NCI-H1417 treated with DMSO at 0.1 percent for 48 hours (cell line): ENCODE results near the gene CHST13.

Source experiments
- DNase-seq: peaks from one replicate; lab custom pipeline; 2025; lab: John Stamatoyannopoulos, UW

CHST13 gene

DNA sequence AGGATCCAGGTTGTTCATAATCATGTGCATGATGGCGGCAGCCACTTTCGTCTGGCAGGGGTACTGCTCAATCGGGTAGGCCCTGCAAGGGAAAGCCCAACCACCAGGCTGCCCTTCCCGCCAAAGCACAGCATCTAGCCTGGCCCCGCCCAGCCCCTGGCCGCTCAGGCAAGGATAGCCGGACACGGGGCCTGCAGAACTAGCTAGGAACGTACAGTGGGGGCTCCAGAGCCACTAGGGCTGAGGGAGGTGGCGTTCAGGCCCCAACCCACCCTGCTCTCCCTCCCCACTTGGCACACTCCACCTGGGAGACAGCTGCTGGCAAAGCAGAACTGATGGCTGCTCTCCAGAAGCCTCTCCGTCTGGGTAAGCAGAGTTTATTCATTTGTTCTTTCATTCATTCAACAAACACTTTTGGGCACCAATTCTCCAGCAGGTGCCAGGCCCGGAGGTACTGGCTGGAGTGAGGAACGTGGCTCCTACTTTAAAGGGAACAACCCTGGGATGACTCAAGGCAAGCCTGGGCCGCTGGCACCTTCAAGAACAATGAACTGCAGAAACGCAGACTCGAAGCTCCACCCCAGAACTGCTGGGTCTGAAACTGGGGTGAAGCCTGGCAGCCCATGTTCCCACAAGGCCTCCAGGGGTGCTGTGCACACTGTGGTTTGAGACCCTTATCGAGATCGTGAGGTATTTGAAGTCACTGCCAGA, 14.2 kb upstream of the CHST13 start:
- DNase-seq: no peak

DNA sequence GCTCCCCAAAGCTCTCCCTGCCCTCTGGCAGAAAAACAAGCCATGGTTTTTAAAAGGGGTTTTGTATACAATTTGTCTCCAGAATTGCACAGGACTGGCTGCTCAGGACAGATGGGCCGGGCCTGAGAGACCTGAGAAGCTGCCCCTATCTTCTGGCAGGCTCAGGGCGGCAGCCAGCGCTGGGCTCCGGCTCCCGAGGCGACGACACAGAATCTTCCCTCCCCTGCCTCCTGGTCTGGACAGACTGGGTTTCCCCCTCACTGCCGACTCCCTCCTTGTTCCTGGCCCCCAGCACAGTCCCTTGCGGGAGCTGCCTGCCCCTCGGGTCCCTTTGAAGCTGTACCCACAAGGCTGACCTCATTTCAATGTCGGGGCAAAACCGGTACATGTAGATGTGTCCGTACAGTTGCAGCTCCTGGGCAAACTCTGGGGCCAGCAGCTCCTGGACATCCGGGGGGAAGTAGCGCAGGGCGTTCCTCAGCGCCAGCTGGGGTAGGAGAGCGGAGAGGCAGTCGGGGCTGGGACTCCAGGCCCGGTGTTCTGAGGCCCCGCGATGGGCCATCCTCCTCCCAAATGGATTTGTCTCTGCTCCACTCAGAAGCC, 13.5 kb upstream of the CHST13 start:
- no peak for DNase-seq

DNA sequence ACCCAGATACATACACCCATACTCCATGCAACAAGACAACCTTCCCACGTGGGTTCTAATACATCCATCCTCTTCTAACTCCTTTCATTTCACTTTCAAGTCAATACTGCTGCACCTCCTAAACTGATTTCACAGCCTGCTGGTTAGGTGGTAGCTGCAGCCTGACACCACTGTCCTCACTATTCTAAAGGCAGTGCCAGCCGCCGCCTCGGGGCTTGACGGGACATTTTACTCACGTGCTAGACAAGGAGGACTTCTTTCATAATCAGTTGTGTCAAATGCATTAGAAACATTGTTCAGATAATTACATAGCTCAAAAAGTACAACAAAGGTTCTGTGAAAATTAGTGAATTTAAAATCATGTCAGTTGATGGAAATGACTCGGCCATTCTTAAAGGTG, 12.7 kb upstream of the CHST13 start:
- DNase-seq: no peak

DNA sequence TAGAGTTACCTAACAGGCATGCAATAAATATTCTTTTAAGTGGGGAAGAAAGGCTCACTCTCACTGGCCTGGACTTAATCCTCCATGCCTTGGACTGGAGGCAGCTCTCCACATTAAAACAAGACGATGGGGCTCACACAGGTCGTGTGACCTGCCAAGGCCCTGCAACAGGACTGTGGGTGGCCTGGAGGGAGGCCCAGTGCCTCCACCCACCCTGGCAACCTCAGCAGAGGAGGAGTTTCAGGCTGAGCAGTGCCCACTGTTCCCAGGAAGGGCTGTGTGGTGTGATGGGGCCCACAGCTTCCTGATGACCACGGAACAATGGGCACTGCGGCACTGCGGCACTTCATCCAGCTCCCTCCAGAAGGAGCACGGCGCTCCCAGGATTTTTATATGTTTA, 11.9 kb upstream of the CHST13 start:
- no peak for DNase-seq

DNA sequence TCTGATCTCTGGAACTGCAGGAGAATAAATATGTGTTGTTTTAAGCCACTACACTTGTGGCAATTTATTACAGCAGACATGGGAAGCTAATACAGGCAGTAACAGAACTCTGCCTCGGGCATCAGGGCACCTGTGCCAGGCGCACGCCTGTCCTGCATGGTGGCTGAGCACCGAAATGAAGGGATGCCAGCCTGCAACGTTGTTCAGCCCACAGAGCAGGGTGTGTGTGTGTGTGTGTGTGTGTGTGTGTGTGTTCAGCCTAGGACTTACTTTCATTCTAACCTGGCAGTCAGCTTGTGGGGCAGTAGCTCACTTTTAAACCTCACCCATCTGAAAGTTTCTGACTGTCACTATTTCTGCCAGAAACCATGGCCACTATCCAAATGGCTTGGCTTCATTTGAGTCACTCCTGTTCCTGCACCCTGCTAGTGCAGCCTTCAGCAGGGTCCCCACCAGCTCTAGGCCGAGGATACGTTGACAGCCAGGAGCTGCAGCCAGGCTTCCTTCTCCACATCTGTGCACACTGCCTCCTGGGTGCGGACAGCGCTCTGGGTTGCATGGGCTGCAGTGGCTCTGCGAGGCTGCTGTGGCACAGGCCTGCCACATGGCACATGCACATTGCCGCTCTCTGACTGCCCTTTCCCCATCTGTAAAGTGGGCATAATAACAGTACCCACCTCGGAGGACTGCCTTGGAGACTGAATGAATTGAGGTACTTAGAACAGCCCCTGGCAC, 10.9 kb upstream of the CHST13 start:
- DNase-seq: no peak

DNA sequence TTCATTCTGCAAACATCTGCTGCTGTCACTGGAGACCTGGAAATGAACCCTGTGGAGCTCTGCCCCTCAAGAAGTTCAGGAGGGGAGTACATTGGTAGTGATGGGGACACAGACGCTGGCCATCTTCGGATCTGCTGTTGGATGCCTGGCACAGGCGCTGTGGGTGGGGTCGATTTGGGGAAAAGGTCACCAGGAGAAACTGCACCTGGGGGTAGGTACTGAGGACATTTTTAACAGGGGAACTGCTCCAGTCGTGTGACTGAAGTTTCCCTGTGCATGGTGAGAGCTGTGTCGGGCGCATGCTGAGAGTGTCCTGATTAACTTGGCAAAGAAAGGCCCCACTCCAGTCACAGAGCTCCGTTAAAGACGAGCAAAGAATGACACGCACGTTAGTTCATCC, 9.8 kb upstream of the CHST13 start:
- no peak for DNase-seq

DNA sequence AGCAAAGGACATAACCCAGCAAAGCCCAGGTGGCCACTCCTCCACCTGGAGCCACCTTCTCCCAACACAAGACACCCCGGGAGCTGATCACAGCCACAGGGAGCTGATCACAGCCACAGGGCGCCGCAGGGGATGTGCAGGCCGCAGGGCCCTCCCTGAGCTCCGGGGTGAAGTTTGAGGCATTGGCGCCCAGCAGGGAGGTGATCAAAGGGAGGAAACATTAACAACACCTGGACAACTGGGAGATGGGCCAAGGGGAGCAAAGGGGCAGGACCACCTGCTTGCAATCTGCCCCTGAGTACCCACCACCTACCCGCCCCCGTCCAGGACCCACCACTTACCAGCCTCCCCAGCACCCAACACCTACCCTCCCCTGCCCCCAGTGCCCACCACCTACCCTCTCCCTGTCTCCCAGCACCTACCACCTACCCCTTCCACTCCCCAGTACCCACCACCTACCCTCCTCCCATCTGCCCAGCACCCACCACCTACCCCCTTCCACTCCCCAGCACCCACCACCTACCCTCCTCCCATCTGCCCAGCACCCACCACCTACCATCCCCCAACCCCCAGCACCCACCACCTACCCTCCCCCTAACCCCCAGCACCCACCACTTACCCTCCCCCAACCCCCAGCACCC, 8.8 kb upstream of the CHST13 start:
- no peak for DNase-seq

DNA sequence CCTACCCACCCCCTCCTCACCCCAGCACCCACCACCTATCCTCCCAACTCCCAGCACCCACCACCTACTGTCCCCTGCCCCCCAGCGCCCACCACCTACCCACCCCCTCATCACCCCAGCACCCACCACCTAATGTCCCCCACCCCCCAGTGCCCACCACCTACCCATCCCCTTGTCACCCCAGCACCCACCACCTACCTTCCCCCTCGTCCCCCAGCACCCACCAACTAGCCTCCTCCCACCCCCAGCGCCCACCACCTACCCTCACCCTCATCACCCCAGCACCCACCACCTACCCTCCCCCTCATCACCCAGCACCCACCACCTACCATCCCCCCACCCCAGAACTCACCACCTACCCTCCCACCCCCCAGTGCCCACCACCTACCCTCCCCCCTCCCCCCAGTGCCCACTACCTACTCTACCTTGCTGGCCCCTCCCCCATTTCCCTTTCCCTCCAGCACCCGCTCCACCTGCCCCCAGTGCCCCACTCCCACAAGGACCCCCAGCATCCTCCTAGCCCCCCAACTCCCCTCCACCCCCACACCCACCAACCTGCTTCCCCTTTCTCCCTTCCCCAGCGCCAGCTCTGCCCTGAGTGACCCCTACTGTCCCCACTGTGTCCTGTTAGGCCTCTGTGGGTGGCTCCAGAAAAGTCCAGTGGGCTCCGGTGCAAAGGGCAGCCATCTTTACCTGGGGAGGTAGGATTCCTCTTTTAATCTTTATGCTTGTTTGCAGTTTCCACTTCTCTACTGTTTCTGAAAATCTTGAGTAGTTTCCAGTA, 7.6 kb upstream of the CHST13 start:
- DNase-seq: no peak

DNA sequence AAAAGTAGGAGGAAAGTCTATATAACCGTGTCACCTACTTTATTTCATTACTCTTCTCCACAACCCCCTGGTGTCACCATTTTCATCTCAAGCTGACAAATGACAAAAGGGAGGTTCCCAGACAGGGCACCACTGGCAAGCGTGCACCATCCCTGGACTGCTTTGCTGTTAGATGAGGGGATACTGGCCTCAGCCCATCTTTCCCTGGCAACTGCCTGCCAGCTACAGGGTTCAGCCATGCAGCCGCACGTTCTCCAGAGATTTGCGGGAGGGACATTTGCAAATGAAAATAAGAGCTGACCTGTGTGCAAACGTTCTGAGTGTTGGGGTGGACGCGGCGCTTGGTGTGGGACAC, 7.0 kb upstream of the CHST13 start:
- DNase-seq: no peak

DNA sequence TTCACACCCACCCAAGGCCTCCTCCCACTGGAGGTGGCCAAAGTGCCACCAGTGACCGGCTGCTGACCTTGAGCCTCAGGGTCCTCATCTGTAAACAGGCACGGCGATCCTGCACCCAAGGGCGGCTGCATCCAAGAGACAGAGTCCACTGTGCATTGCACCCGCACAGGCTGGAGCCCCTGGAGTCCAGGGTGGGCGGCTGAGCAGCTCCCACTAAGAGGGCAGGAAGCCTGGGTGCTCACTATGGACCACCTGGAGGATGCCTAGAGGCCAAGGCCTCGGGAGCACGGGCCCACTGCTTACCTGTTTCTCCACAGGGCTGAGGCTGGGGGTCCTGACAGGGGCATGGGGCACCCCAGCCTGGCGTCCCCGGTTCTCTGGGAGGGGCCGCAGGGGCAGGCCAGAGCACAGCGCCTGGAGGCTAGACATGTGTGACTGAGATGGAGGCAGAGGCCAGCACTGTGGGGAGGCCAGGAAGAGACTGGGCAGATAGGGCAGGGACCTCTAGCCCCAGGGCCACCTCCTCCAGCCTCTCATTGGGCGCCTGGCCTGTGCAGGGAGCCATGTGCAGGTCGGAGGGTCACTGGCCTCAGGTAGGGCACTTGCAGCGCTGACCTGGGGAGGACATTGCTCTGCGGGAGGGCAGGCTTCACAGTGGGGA, 6.5 kb upstream of the CHST13 start, which contains the start of gene UROC1:
UROC1 (minus strand) TSS at position 483 of the 661 bp plus-strand sequence; CDS start at position 429, 54 bp downstream.
- no peak for DNase-seq

DNA sequence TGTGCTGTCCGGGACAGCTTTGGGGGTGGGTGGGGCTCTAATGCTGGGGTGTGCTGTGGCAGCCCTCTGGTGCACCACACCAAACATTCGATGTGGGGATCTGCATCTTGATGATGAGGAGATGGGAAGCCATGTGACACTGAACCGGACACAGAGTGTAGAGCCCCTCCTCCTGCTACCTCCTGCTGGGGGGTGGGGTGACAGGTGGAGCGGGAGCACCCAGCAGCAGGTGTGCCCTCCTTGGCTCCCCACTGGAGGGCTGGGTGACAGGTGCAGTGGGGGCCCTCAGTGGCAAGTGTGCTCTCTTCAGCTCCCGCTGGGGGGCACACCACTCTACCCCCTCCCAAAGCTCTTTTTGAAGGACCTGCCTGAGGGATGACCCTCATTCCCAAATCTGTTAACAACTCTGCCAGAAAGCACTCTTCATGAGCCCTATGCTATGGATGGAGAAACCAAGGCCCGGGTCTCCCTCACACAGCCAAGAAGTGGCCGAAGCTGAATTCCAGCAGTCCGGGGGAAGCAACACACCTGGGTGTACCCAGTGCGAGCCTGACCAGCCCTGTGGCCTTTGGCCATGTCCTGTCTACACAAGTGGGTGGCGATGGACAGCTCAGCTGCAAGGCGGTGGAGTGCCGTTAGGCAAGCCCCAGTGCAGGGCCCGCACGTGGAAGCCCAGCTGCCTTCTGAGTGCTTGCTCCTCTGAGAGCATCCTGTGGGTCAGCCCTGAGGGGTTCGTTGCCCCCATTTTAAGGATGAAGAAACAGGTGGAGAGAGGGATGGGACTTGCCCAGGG, 5.8 kb upstream of the CHST13 start:
- no peak for DNase-seq

DNA sequence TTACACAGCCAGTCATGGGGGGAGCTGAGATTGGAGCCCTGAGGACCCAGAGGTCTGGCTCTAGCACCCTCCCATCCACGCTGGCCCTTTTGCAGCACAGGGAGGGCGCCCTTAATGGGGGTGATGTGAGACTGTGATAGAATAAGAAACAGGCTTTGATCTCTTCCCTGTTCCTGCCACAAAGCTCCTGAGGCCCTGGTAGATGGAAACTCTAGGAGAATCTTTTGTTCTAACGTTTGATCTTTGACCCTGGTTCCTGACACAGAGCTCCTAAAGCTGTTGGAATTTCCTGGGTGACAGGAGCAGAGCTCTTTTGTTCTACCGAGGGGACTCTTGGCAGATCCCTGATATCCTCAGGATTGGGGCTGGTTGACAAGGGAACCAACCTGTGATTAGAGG, 5.2 kb upstream of the CHST13 start:
- DNase-seq: no peak

DNA sequence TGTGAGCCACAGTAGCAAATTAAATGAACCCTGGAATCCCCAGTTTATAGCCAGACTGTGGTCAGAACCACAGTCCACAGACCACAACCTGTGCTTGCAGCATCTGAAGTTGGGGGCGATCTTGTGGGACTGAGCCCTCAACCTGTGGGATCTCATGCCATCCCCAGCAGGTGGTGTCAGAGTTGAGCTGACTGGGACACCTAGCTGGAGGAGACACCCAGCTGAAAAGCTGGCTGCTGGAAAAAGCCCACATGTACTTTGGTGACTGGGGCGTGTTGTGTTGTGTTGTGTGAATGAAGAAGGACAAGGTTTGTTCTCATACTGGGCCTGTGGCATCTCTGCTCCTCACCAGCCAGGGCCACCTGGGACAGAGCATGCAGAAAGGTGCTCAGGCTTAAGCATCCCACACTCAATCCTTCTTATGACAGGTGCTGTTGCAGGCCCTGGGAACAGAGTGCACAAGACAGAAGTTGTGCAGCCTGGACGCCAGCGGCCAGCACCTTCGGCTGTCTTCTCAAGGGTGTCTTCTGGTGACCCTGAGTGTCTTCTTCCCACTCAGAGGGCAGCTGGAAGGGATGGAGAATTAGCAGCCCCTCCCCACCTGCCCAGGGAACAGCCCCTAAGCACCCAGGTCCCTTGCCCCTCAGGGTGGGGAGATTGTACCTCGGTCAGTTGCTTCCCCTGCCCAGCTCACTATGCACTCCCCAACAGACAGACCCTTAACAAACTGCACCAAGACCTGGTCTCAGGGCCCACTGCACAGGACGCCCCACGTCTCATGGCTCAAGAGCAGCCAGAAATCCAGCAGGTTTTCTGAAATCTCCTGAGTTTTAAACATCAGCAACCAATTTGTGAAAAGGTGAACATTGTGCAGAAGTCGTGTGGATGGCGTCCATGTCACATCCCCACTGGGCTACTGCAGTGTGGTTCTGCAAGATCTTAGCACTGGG, 4.2 kb upstream of the CHST13 start:
- DNase-seq: no peak

DNA sequence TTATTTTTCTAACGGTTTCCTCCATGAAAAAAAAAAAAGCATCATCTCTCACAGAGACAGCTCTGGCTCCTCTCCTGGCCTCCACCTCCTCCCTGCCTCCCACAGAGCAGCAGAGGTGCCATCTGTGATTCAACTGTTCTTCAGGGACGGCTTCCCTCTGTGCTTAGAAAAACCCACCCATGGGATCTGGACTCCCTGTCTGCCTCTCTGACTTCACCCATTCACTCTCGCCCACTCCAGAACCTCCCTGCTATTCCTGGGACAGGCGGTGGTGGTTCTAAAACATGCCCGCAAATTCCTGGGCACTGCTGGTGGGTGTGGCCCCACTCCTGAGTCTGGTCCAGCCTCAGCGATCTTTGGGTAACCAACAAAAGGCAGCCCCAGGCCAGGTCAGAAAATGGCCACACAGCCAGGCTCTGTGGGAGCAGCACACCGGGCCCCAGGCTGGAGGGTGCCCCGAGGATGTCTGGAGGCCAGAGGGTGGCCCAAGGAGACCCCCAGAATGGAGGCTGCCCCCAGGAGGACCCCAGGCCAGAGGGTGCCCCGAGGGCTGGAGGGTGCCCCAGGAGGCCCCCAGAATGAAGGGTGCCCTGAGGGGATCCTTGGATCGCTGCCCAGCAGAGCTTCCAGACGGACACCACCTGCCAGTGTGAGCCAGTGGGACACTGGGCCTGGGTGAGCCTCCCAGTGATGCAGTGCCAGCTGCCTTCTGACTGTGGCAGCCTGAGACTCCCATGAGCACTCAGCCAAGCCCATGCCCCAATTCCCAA, 2.6 kb upstream of the CHST13 start:
- no peak for DNase-seq

DNA sequence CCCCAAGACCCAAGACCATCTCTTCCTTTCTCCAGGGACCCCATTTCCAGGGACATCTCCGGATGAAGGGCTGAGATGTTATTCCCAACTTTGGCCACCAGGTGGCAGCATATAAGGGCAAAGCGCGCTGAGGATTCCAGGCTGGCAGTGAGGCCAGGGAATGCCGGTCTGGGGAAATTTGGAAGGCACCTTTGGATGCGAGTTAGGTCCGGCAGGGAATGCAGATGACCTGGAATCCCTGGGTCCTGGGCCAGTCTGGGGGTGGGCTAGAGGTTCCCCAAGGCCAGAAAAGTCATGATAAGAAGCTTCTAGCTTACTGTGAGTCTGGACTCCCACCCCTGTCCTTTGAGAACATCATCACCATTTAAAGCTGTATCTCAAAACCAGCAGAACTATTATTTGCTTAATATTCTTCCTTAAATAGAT, 1.6 kb upstream of the CHST13 start:
- DNase-seq: no peak

DNA sequence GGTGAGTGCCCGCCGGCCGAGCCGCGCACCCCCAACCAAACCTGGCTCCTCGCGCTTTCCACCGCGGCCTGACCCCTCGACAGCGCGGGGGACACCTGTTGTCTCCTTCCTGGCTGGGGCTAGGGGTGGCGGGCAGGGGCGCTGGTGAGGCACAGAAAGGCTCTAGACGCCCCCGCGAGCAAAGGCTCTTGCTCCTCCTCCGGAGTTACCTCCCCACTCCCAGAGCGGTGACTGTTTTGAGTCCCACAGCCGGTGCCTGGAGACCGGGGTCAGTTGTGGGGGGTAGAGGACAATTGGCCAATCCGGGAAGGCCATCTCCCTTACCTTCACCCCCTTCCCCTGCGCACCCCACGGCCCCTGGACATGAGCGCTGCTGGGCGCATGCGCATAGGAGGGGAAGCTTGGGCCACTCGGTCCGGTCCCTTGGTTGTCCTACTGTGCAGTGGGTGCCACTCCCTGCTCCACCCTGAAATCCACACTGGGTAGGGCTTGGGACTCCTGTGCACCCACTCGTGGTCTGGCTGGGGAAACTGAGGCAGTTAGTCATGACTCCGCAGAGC, 554 bp downstream of the CHST13 start:
- DNase-seq: no peak

DNA sequence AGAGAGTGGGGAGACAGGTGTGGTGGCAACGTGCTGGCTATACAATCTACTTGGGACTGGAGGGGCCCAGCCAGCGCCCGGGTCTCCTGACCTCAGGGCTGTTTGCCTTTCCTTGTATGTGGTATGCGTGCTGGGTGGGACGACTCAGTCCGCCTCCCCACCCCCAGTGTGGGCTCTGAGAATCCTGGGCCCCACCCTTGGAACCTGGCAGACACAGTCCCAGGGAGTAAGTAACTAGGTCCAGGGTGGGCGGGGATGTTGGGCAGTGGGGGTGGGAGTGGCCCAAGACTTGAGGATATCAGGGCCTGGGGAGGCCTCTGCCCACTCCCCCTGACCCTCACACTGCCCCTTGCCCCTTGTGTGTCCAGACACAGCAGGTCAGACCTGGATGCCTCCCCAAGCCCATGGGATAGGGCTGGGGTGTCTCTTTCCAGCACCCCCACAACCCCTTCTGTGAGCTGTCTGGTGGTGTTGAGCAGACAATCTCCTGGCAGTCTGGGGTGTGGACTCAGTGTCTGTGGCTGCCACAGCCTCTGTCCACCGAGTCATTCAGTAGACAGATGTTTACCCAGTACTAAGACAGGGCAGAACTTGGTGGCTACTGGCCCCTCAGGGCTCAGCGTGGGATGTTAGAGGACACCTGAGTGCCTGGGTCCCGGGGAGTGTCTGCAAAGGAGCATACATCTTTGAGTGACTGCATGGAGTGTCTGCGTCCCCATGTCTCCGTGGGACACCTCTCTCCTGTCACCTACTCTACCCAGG, 1.3 kb downstream of the CHST13 start:
- no peak for DNase-seq
